GM19324 (cell line): ENCODE results near the gene RFTN1.

Experiments
- ATAC-seq: cut with Tn5 transposase; IDR thresholded peaks from one replicate; pipeline ENCODE4 v1.9.1; 2021; ENCODE audit warnings: mild to moderate bottlenecking, moderate library complexity; ENCODE audit not compliant: unreplicated experiment, low FRiP score

The RFTN1 gene

DNA sequence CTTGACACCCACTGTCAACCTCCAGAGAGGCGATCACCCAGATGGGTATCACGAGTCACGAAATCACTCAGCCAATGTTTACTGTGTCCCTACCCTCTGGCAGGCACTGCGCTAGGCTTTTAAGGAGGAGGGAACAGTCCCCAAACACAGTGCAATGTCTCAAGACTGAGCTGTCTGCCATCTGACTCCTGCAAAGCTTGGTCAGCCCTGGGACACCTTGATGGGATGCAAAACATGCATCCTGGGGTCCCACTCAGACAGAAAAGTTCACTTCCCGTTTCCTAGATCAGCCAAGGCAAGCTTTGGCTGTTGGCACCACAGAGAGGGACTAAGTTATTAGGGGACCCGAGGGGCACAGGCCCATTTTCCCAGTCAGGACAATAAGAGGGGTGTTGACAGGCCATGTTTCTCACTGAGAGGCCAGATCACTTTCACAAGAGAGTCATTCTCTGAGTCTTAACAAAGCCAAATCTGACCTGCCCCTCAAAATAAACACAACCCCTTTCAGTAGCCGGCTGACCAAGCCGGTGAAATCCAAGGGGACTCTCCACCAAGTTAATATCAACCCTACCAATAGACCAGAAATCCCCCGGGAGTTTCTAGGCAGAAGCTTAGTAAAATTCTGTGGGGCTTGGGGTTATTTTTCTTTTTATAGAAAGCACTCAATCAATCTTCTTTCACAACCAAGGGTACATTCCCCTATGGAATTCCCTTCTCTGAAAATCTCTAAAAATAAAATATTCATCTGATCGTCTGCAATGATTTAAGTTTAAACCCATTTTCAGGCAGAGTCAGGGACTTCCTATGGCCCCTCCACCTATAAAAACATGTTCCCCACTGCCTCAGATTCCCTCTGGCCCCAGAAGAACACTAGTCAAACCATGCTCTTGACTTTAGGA, 3.5 kb downstream of the RFTN1 start:
- no peak for ATAC-seq

DNA sequence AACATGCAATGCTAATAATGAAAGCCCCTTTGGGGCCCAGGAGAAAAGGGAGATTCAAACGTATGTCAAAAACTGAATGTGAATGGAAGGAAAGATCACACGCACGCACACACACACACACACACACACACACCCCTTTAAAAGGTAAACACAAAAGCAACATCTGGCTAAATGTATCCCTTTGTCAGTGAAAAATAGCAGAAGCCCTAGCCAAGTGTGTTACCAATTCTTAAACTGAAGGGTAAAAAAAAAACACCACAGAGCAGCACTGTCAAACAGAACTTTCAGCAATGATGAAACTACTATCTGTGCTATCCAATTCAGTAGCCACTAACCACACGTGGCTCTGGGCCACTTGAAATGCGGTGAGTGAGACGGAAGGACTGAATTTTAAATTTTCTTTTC, 4.9 kb downstream of the RFTN1 start:
- ATAC-seq, result no peak

DNA sequence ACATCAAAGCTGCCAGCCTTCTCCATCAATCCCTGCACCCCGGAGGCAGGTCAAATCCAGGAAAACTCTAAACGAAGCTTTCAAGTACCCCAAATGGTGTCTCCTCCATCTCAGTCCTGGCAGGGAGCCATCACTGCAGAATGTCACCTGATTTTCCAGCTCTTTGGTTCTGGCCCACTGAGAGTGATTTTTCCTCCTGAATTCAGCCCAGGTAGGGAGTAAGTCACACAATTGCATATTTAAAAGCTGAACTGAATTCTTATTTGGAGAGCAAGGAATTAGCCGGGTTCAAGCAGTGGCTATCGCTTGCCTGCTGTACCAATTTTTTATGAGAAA, 5.3 kb downstream of the RFTN1 start:
- ATAC-seq, result no peak

DNA sequence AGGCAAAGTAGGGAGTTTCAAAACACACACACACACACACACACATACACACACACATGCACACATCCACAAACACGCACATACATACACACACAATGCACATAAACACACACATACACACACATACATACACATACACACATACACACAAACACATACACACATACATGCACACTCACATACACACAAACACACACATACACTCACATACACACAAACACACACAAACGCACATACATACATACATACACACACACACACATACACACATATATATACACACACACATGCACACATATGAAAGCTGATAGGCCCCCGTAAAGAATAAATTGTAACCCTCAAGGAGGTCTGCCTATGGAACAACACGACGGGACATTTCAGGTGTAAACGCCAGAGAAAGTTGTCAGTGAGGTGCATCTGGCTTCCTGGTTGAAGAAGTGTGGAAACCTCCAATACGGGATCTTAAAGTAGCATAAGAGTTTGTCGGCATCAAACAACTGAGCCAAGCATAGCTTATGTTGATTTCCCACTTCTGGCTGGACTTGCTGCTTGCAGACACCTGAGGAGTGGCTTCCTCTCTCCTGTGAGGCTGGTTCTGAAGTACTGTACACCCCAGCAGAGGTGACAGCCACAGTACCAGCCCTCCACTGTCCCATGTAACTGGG, 5.8 kb downstream of the RFTN1 start:
- no peak for ATAC-seq

DNA sequence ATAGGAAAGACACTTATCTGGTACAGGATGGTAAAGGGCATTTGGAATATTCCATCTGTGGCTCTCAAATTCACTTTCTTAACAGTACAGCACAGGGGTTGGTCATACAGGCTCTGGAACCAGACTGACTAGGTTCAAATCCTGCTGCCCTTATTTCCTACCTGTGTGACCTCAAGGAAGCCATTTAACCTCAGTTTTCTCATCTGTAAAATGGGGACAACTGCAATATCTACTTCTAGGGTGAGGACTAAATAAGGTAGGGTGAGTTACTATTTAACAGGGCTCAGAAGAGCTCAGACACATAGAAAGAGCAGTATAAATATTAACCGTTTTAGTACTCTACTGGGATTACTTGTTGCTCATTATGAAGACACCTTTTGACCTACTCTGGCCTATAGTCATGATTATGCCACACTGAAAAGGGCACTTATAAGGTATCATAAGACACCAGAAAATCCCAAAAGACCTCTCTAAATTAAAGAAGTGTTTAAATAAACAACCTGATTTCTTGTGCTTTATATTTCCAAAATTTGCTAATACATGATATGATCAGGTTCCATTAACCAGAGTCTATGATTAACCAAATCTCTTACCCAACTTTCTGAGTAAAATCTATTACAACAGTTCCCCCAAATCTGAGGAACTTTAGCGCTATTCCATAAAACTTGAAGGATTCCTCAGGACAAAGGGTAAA, 6.5 kb downstream of the RFTN1 start:
- ATAC-seq, result no peak

DNA sequence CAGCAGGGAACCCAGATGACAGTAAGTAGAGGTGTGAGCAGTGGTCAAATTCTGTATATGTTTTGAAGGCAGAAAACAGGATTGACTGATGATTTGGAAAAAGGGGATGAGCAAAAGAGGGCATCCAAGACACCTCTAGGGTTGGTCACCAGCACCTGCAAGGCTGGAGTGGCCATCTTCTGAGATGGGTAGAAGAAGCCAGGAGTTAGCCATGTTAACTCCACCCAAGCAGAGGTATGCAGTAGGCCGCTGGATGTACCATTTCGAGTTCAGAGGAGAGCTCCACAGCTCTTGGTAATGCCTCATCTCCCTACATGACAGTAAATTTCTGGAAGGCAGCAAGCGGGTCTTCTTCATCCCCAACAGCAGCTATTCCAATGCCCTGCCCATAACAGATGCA, 7.0 kb downstream of the RFTN1 start:
- no peak for ATAC-seq

DNA sequence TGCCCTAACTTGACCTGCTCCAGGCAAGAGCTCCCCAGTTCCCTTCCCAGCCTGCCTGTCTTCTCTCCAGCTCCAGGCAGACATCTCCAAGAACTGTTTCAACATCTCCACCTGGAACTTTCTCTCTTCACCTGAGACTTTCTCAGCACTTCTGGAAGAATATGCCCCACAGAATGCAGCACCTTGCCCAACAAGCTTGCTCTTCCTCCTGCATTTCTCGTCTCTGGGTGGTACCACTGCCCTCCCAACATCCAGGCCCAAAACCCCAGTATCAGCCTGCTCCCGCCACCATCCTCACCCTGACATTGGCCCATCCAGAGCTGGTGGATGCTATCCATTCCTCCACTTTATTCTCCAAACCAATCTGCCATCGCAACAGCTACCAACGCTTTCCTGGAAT, 8.8 kb downstream of the RFTN1 start:
- ATAC-seq, result no peak

DNA sequence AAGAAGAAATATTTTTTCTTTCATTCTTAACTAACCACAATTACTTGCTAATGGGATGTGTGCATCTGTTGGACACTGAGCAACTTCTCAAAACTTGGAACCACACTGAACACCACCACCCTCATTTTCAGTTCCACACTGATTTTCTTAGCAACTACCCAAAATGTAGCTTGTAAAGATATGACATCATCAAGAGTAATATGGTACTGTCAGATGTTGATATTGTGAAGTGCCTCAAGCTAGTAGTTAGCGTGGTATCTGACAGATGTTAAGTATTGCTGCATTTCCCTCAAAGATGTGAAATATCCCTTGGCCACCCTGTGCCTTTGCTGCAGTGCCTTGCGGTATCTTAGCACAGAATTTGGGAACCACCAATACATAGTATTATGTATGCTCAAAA, 9.3 kb downstream of the RFTN1 start:
- ATAC-seq, result peak; percentile 79

DNA sequence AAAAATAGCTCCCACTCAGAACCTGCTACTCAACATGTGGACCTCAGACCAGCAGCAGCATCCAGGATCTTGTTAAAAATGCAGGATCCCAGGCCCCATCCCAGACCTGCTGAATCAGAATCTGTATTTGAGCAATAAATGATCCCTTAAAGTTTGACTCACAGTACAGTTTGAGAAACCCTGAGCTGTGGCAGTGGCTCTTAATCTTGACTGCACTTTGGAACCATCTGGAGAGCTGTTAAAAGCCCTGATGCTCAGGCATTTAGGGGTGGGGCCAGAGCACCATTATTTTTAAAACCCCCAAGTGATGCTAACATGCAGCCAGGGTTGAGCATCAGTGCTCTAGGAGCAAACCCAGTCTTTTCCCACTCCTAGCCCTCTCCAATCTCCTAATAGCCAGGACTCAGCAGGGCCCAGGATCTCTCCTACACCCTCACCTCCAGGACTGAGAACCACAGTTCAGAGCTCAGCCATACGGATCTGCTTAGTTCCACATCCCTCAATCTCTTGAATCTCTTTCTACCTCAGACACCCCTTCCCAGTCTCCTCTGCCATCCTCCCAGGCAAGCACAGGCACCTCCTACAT, 10.2 kb downstream of the RFTN1 start:
- ATAC-seq, result no peak

DNA sequence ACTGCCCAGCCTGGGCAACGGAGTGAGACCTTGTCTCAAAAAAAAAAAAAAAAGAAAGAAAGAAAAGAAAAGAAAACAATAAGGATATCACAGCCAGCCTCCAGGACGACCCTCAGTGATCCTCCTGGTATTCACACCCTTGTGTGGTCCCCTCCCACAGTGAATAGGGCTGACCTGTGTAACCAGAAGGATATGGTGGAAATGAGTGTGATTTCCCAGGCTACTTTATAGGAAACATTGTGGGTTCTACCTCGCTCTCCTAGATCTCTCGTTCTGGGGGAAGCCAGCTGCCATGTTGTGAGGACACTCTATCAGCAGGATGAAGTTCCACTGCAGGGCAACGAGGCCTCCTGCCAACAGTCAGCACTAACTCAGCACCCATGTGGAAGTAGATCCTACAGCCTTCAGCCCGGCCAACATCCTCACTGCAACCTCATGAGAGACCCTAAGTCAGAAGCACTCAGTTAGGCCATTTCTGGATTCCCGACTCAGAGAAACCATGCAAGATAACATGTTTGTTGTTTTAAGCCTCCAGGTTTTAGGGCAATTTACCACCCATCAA, 11.1 kb downstream of the RFTN1 start:
- ATAC-seq, result no peak

DNA sequence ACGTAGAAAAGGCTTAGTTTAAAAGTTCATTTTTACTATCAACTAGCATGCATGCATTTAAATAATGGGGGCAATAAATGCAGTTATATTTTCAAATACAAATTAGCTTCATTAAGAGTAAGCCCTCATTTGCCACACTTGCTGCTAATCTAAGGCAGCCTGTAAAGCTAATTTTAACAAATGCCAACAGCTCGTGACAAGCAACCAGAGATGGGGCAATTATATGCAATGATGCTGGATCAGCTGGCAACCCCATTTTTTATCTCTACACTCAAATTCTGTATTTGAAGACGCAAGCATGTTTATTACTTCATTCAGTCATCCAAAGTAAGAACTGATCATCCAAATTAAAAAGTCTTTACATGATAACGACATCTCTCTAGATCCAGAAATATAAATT, 12.1 kb downstream of the RFTN1 start:
- no peak for ATAC-seq

DNA sequence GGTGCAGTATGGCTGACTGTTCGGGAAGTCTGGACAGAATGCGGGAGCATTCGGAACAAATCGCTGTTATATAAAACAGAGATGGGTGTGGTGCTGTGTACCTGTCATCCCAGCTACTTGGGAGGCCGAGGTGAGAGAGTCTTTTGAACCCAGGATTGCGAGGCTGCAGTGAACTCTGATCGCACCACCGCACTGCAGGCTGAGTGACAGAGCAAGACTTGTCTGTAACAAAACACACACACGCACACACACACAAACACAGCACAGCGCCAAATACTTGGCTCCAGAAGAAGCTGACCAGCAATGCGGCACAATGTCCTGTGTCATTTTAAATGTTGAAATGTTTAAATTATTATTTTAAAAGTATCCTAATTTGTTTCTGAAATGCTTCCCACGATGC, 12.6 kb downstream of the RFTN1 start:
- no peak for ATAC-seq

DNA sequence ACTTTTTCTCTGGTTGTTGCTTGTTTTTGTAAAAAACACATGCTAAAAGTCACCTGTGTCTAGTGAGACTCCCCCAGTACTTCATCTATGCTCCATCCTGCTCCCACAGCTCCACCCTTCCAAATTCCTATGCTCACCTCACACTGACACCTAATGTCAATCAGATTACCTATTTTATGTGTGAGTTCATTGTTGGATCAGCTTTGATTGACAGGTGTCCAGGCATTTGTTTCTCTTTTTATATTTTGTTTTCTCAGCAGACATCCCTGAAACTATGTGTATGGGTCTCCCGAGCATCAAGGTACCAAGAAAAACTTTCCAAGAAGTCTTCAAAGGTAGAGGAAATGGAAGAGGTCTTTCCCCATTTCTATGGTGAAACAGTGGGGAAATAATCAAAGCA, 13.4 kb downstream of the RFTN1 start:
- no peak for ATAC-seq

DNA sequence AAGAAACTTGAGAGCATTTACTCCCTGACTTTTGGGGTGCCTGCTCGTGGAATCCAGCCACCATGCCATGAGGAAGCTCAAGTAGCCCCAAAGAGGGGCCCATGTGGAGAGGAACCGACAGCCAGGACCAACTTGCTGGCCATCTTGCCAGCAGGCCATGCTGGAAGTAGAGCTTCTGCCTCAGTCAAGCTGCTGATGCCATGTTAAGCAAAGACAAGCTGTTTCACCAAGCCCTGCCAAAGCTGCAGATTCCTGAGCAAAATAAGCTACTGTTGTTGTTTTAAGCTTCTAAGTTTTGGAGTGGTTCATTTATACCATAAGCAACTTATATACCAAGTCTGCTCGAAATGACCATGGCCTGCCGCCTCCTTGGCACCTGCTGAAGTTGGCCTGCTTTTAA, 14.1 kb downstream of the RFTN1 start:
- no peak for ATAC-seq

DNA sequence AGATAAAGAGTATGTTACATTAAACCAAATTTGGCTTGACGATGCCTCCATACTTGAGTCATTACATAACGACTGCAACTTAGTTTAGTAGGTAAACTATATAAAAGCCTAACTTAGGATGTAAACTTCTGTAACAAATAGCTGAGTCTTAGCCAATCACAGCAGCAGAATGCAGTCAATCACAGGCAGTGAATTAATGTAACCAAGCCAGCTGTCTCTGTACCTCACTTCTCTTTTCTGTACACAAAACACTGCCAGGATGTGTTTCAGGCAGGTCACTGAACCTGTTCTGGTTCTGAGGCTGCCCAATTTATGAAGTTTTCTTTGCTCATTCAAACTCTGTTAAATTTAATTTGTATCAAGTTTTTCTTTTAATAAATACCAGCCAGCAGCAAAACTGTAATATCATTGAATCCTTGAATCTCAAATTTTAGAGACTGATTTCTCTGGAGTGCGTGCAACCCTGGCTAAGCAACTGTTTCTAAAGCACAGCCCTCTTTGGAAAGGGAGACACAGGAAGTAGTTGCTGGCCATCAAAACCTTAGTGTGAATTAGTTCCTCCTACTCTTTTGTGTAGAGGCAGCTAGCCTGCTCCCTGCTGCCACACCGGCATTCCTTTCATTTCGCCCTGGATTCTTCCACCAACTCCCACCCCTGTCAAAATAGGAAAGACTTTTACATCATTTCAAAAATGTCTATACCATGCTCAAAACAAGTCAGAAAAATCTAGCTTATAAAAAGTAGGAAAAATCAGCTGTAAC, 15.2 kb downstream of the RFTN1 start:
- ATAC-seq, result peak; percentile 40

DNA sequence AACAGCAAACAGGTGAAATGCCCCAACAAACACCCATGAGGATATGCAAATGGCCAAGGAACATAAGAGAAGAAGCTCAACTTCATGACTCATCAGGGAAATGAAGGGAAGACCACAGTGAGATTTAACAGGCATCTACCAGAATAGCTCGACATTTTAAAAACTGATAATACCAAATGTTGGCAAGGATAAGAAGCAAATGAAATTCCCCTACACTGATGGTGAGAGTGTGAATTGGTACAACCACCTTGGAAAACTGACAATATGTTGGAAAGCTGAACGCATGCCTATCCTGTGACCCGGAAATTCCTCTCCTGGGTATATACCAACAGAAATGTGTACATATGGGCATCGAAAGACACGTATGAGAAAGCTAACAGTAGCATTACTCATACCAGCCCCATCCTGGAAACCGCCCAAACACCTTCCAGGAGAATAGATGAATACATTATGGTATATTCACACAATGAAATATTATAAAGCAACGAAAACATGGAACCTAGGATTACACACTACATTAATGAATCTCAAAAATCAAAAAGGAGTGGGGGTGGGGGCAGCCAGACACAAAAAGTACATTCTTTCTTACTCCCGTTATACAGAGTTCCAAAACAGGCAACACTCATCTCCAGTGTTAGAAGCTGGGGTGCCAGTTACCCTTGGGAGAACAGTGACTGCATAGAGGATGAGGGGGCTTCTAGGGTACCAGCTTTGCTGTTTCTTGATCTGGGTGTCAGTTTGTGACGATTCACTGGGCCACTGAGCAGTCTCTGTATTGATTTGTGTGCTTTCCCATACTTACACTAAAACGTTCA, 16.9 kb downstream of the RFTN1 start:
- ATAC-seq, result peak; percentile 55

DNA sequence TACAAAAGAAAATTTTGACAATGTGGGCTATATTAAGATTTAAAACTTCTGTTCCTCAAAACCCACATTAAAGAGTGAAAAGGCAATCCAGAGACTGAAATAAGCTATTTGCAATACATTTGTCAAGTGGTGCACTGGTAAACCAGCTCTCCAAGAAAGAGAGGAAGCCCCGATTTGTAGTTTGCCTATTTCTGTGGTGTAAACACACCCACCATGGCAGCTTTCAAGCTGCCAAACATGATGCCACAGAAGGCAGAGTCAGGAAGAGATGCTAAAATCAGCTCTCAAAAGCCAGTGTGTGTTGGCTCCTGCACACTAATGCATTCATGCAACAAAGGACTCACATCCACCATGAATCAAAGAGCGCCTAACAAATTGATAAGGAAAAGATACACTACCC, 17.5 kb downstream of the RFTN1 start:
- ATAC-seq, result peak; percentile 45

DNA sequence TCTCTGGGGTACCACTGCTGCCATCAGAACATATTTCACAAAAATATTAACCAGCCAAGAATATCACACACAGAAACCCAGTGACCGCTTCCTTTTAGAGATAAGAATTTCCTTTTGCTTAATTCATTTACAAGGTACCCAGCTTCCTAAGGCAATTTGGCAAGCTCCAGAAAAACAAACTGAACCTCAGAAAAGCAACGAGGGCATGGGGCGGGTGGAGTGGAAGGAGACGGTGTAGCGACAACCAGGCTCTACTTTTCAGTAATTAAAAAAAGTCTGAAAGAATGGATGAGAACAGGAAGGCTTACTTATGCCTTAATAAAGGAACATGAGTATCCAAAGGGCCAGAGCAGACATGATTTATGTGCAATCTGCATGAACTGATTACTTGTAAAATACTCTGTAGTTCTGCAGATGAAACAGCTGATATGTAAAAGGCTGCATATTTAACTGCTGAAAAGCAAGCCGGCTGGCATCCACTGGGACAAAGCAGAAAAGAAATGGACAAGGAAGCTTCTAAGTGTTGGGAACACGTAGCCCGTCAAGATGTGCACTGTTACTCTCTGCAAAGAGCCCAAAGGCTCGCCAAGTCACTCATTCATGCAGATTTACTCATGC, 18.6 kb downstream of the RFTN1 start:
- ATAC-seq, result no peak

DNA sequence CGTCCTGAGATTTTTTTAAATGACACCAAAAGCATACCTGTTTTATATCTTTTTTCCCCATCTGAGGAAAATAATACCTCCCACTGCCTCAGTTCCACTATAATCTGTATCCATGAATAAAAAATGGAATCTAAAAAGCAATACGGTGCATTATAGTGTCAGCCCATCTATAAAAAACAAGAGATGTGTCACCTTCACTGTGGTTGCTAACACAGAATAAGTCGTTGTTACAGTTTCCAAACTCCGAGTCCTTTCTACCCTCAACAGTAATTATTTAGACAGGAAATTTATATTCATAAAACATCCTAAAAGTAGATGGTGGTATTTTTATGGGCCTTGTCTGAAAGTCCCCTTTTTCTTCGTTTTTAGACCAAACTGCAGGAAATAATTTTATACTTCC, 19.4 kb downstream of the RFTN1 start:
- no peak for ATAC-seq
